GM21717 (cell line): ENCODE results near the gene CRYBG3.
"Not testable (repeated sequence)": the region's sequence is repeated elsewhere in the genome, so short reads cannot be mapped to it uniquely, and the experiment has no call there.

Experiments used
- ATAC-seq: cut with Tn5 transposase; IDR thresholded peaks from one replicate; pipeline ENCODE4 v1.9.1; 2021; ENCODE audit warnings: mild to moderate bottlenecking, moderate library complexity; ENCODE audit not compliant: unreplicated experiment

CRYBG3 gene

DNA sequence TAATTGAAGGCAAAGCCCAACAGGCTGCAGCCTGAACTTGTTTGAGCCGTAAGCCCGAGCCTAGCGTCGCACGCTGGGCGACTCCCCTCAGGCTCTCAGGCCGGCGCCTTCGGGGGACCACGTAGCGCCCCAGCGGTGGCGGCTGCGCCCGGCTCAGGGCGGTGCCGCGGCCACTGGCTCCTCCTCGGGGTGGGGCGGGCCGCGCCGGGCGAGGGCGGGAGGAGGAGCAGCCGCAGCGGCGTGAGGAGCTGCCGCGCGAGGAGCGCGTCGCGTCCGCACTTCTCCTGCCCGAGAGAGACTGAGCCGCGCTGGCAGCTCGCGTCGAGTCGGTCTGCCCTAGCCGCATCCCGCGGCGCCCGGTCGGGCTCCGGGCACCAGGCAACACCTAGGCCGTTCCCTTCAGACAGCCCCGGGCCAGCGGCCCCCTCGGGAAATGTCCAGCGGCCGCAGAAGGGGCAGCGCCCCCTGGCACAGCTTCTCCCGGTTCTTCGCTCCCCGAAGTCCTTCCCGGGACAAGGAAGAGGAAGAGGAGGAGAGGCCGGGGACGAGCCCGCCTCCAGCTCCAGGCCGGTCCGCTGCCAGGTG is at the start of gene CRYBG3:
Gene CRYBG3, plus strand, starts transcription at position 238 of the 585 bp plus-strand sequence. Its CDS starts 196 bp downstream, at position 434.
- ATAC-seq: peak; percentile 99

- no peak for ATAC-seq
Measured at GRCh38 chr3:97772926-97773325, 48.9 kb upstream of the CRYBG3 start.

- ATAC-seq: no peak
Measured at GRCh38 chr3:97778152-97778551, 43.7 kb upstream of the CRYBG3 start.

GRCh38 chr3:97793420-97794019 is 28.3 kb upstream of the CRYBG3 start:
- ATAC-seq: peak; percentile 70

DNA sequence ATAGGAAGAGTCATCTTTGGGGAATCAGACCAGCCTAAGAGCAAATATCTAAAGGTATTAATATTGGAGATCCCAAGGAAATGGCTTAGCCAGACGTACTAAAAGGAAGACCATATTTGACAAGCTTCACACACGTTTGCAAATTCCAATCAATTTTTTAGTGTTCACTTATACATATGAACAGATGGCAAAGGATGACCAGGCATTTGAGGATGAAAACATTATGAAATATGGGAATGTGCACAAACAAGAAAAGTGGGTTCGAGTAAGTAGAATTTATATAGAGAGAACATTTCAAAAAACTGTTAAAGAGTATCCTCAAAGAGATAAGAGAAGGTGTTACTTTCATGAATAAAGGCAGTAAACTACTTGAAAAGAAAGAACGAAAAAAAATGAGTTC is 25.9 kb upstream of the CRYBG3 start:
- no peak for ATAC-seq

DNA sequence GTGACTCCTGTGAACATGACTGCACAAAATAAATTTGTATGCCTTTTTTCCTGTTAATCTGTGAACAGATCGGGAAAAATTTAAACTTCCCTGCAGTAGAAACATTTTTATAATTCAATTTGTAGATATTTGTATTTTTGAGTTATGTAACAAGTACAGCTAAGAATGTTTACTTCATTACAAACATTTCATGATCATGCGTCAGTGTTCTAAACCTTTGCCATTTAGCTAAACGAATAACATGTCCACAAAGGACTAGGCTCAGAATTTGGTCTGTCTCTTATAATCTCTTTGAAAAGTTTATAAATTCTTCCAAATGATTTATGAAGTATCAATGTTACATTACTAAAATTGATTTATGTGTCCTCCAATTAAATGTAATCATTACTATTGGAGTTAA is 17.3 kb upstream of the CRYBG3 start:
- ATAC-seq: no peak

- no peak for ATAC-seq
Measured at GRCh38 chr3:97810779-97811390, 10.9 kb upstream of the CRYBG3 start.

GRCh38 chr3:97815149-97815917 is 6.5 kb upstream of the CRYBG3 start:
- ATAC-seq: no peak

DNA sequence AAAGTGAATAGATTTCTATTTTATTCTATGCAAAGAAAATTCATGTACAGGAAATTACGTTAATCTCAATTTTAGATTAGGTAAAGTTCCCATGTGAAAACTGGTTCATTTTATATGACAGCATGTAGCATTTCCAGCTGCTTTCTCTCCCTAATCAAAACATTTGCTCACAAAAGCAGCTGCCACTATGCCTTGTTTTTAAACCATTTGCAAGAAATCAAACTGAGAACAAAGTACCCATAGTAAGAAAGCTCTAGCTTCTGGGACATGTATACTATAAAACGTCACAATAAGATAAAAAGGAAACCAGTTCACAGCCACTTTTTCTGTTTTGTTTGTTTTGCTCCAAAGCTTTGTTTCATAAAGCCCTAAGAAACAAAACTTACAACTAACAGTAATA is 5.0 kb upstream of the CRYBG3 start:
- no peak for ATAC-seq

- no peak for ATAC-seq
Measured at GRCh38 chr3:97817965-97818364, 3.8 kb upstream of the CRYBG3 start.

- ATAC-seq: no peak
Measured at GRCh38 chr3:97820780-97821179, 1.0 kb upstream of the CRYBG3 start.

GRCh38 chr3:97821287-97821773 is 481 bp upstream of the CRYBG3 start:
- ATAC-seq: peak; percentile 68

- ATAC-seq: peak; percentile 25
Measured at GRCh38 chr3:97822359-97822775, 556 bp downstream of the CRYBG3 start.

DNA sequence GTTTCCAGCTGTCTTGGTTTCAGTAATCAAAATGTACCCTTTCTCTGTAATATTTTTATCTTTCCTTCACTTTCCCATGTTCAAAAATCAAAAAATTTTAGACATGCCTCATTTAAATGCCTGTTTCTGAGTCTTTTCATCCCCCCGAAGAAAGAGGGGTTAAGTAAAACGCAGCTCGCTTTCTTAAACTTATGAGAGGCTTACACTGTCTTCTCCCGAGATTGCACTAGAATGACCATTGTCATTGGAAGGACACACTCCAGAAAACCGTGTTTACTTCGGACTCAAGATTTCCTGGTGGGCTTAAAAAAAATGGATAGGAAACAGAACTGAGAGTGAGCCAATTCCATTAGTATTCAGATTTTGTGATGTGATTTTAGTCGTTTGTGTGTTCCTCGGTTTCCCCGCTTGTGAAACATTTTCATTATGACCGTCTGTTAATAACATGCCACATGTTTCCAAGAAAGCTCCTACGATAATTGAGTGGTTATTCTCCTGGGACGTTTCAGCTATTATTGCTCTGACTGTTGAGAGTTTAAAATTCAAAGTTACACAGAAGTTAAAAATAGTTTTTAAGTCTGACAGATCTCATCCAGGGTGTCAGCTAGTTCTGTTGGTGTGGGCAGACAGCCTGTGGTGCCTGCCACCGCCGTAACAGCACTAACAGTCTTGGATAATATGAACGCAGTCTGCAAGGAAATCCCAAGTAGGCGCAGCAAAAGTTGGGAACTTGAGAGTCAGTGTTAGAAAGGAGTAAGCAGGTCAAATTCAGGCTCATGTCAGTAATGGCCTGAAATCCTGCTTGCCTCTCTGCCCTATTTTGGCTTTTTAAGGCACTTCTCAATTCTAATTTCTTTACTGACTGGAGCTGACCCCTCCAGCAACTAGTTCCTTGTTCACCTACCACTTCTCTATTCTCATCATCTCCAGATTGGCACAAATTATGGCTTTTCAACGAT is 1.5 kb downstream of the CRYBG3 start:
- ATAC-seq: no peak

DNA sequence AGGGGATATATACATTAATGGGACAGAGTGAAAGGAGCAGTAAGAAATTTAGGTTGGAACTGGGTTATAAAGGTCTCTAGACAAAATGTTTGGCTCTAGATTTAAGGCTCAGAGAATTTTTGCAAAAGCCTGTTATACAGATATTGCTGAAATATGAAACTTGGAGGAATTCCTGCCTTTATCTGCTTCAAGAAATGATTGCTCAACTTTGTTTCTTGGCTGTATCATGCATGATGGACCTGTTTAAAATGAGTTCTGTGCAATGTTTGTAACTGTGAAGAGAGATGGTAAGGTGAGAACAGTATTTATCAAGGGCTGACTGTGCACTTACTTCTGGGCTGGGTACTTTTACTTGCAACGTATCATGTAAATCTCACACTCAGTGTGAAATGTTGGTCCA is 3.3 kb downstream of the CRYBG3 start:
- ATAC-seq: no peak

- no peak for ATAC-seq
Measured at GRCh38 chr3:97827741-97828471, 6.1 kb downstream of the CRYBG3 start.

GRCh38 chr3:97829198-97829597 is 7.4 kb downstream of the CRYBG3 start:
- no peak for ATAC-seq

DNA sequence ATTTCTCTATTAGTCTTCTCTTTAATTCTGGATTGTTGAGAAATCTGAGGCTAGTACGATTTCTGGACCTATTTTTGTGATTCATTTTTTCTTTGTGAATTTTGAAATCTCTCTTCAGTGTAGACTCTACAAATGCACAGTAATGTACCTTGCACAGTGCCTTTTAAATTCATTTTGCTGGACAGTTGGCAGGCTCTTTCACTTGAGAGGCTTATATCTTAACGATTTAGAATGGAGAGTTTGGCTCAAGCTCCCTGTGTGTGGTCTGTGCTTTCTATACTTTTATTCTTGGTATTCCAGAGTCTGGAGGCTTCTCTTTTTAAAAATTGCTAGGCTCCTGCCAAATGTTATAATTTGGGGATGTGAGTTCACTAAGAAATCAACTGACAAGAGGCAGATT is 8.8 kb downstream of the CRYBG3 start:
- ATAC-seq: no peak

DNA sequence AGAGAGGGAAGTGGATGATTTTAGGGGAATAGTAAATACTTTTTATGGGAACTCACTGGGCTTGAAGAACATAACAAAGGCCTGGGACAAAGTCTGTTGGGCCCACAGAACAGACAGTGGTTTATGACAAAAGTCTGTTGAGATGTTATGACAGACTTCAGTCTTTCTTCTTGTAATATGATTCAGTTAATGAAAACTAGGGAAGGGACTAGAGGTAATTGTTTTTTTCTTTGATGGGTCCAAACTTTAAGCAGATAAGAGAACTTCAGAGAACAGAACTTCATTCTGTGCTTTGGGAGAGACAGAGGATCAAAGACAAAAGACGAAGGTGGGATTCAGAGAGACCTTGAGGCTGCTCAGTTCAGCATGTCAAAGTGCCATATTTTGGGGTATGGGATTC is 9.3 kb downstream of the CRYBG3 start:
- no peak for ATAC-seq

DNA sequence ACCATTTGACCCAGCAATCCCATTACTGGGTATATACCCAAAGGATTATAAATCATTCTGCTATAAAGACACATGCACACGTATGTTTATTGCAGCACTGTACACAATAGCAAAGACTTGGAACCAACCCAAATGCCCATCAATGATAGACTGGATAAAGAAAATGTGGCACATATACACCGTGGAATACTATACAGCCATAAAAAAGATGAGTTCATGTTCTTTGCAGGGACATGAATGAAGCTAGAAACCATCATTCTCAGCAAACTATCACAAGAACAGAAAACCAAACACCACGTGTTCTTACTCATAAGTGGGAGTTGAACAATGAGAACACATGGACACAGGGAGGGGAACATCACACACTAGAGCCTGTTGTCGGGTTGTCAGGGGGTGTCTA is 11.4 kb downstream of the CRYBG3 start:
- ATAC-seq: not testable (repeated sequence)
